ENCODE measurements around the gene NR2F2.

NR2F2 gene

DNA sequence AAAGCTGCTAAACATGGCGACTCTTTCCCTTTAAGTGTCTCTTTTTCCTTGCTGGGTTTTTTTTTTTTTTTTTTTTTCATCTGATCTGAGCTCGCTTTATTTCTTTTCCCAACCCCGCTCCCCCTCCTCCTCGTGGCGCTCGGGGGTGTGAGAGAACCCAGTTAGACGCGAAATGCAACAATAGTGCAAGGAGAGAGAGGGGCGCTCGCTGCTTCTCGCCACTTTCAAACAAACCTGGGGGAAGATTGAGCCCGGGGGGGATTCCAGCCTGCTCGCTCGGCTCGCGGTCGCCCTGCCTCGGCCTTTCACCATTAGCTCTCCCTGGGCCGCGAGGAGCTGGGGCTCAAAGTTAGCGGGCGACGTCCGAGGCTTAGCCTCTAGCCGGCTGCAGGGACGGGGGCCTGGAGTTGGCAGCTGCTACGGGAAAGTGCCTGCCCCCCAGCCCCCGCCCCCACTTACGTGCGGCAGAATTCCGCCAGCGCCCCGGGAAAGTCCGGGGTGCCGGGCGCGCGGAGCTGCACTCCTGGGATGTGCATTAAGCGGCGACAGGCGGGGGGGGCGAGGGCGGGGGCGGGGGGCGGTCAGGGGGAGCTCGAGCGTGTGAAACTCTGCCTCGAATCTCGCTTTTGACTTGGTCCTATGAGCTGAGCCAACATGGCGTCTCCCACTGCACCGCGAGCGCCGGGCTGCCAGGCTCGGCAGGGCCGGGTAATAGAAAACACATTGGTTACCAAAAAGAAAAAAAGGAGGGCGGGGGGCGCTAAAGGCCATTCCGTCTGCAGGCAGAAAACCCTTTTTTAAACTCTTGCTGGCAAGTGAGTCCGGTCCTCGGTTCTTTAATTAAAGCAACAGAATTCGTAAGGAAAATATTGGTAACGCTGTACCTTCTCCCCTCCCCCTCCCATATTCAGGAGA, 10.4 kb downstream of the NR2F2 start:
- peak overlapping the region; percentile 61 to 89 for H3K4me3 ChIP-seq (ENCODE audit: low read depth in 1 of 2, low read length in 2 of 2)
- H3K27ac ChIP-seq (ENCODE audit: low read depth, low read length): peak overlapping the region; percentile 90
- H3K27me3 ChIP-seq (ENCODE audit: control insufficient read depth in 1 of 2, insufficient read depth in 2 of 2, low read length in 2 of 2): no peaks in the 10 kb centered on the region
- H3K9ac ChIP-seq (ENCODE audit: low read length): peak overlapping the region; percentile 92
- H3K9me3 ChIP-seq (ENCODE audit: low read length): no peaks in the 10 kb centered on the region
- peaks cover 35% of the 10 kb centered on the region for H3K4me1 ChIP-seq (ENCODE audit: insufficient read depth, low read length)
- H3K36me3 ChIP-seq (ENCODE audit: insufficient read depth, low read length): peaks cover 16% of the 10 kb centered on the region

- Histone ChIP-seq H3K4me1 (ENCODE audit: insufficient read depth, low read length) (peaks cover 41% of the 10 kb centered on the region), H3K36me3 (ENCODE audit: insufficient read depth, low read length) (peaks cover 7% of the 10 kb centered on the region), H3K4me3 (ENCODE audit: low read depth in 1 of 2, low read length in 2 of 2) (peak overlapping the region; percentile 25 to 60), H3K9me3 (ENCODE audit: low read length) (no peaks in the 10 kb centered on the region), H3K9ac (ENCODE audit: low read length) (peak overlapping the region; percentile 39), H3K27me3 (ENCODE audit: control insufficient read depth in 1 of 2, insufficient read depth in 2 of 2, low read length in 2 of 2) (no peaks in the 10 kb centered on the region), H3K27ac (ENCODE audit: low read depth, low read length) (peak overlapping the region; percentile 67)
Observed at GRCh38 chr15:96341513-96342405, 11.3 kb downstream of the NR2F2 start.

DNA sequence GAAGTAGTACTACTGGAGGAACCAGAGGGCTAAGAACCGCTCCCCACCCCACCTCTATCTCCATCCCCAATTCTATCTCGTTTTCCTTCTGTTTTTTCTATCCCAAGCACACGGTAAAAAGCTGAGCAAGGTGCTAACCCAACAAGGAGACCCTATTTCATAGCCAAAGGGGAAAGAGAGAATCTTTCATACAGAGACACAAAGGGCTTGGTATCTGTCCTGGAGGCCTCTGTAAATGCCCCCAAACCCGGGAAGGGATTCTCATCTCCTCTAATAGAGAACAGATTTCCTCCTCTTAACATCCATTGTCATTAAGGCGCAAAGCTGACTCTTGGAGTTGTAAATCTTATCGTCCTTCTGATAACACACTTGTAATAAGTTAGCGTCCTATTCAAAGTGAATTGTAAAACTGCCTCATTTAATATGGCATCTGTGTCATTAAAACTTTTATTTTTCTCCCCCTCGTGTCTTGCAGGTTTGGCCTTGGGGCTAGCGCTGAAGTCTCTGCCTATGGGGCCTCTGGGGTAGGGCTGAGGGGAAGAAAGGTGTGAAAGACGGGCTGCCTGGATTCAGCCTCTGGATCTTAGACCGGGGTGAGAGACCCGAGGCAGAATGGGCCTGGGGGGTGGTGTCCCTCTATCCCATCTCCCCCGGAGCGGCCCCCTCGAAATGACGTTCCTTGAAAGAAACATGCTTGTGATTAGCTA, 12.1 kb downstream of the NR2F2 start:
- peak overlapping the region; percentile 24 for H3K9ac ChIP-seq (ENCODE audit: low read length)
- H3K9me3 ChIP-seq (ENCODE audit: low read length): no peaks in the 10 kb centered on the region
- peaks cover 47% of the 10 kb centered on the region for H3K4me1 ChIP-seq (ENCODE audit: insufficient read depth, low read length)
- H3K27ac ChIP-seq (ENCODE audit: low read depth, low read length): peak overlapping the region; percentile 29
- H3K27me3 ChIP-seq (ENCODE audit: control insufficient read depth in 1 of 2, insufficient read depth in 2 of 2, low read length in 2 of 2): no peaks in the 10 kb centered on the region
- peak overlapping the region in 1 of 2 donors; percentile 60 for H3K4me3 ChIP-seq (ENCODE audit: low read depth in 1 of 2, low read length in 2 of 2)
- no peaks in the 10 kb centered on the region for H3K36me3 ChIP-seq (ENCODE audit: insufficient read depth, low read length)

DNA sequence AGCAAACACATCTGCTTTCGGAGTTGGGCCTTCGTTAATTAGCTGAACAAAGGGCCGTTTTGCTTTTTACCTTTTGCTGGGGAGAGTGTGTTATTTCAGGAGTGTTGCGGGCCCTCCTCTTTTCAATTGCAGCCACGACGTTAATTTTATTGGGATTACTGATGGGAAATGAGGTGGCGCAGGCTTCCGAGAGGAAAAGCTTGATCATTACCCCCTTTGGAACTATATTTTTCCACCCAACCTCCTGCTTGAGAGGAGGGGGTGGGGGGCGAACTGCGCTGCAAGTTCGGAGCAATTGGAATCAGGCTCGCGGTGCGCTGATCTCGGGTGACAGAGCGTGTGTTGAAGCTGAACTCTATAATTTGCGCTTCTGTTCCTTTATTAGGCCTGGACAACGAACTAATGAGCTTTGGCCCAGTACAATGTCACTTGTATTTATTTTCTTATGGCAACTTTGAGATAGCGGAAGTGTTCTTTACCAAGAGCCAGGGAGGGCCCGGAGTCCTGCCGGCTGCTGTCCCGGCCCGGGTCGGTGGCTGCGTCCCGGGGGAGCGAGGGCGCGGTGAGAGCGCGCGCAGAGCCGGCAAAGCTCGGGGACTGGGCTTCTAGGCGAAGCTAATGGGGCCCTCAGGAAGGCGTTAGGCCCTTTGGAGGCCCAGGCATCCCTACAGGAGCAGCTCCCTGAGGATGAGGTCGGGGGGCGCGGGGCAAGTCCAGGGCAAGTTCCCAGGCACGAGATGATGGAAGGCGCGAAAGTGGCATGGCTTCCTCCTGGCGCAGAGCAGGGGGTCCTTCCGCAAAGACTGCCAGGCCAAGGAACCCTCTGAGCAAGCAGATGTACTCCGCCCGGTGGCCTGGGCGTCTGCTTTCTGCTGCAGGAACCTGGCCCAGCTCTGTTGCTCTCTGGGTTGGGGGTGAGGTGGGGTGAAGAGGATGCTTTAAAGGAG, 12.9 kb downstream of the NR2F2 start:
- H3K9me3 ChIP-seq (ENCODE audit: low read length): no peaks in the 10 kb centered on the region
- no peak overlapping the region for H3K9ac ChIP-seq (ENCODE audit: low read length)
- peaks cover 50% of the 10 kb centered on the region for H3K4me1 ChIP-seq (ENCODE audit: insufficient read depth, low read length)
- H3K27ac ChIP-seq (ENCODE audit: low read depth, low read length): peak overlapping the region; percentile 66
- H3K27me3 ChIP-seq (ENCODE audit: control insufficient read depth in 1 of 2, insufficient read depth in 2 of 2, low read length in 2 of 2): no peaks in the 10 kb centered on the region
- no peak overlapping the region for H3K4me3 ChIP-seq (ENCODE audit: low read depth in 1 of 2, low read length in 2 of 2)
- no peaks in the 10 kb centered on the region for H3K36me3 ChIP-seq (ENCODE audit: insufficient read depth, low read length)

DNA sequence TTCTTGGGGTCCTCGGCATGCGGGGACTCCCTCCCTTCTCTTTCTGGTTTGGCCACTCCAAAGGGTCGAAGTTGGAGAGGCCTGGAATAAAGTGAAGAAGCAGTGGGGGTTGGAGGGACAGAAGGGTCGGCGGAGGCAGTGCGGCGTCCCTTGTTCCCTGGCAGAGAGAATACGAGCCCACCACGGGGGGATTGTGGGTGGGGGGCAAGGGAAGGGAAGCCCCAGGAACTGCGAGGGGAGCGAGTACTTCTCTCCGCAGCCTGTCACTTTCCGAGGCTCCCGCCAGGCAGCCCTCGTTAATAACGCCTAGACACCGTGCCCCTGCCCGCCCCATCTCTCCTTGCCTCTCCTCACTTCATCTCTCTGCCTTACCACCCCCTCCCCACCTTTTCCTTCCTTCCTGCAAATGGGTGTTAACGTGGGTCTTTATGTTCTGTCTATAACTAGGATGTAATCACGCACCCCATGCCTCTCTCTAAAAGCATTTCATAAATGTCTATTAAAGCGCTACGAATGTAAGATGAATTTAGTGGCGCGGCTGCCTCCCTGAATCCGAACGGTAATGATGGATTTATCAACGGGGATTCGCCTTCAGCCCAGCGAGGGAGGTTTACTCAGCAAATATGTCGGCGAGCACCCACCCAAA, 13.7 kb downstream of the NR2F2 start:
- H3K27me3 ChIP-seq (ENCODE audit: control insufficient read depth in 1 of 2, insufficient read depth in 2 of 2, low read length in 2 of 2): no peaks in the 10 kb centered on the region
- H3K4me1 ChIP-seq (ENCODE audit: insufficient read depth, low read length): peaks cover 56% of the 10 kb centered on the region
- H3K36me3 ChIP-seq (ENCODE audit: insufficient read depth, low read length): no peaks in the 10 kb centered on the region
- peak overlapping the region; percentile 68 for H3K9ac ChIP-seq (ENCODE audit: low read length)
- no peak overlapping the region for H3K4me3 ChIP-seq (ENCODE audit: low read depth in 1 of 2, low read length in 2 of 2)
- H3K9me3 ChIP-seq (ENCODE audit: low read length): no peaks in the 10 kb centered on the region
- H3K27ac ChIP-seq (ENCODE audit: low read depth, low read length): peak overlapping the region; percentile 66

GRCh38 chr15:96344706-96345559, 14.4 kb downstream of the NR2F2 start:
- Histone ChIP-seq H3K36me3 (ENCODE audit: insufficient read depth, low read length) (no peaks in the 10 kb centered on the region), H3K9ac (ENCODE audit: low read length) (peak overlapping the region; percentile 68)

DNA sequence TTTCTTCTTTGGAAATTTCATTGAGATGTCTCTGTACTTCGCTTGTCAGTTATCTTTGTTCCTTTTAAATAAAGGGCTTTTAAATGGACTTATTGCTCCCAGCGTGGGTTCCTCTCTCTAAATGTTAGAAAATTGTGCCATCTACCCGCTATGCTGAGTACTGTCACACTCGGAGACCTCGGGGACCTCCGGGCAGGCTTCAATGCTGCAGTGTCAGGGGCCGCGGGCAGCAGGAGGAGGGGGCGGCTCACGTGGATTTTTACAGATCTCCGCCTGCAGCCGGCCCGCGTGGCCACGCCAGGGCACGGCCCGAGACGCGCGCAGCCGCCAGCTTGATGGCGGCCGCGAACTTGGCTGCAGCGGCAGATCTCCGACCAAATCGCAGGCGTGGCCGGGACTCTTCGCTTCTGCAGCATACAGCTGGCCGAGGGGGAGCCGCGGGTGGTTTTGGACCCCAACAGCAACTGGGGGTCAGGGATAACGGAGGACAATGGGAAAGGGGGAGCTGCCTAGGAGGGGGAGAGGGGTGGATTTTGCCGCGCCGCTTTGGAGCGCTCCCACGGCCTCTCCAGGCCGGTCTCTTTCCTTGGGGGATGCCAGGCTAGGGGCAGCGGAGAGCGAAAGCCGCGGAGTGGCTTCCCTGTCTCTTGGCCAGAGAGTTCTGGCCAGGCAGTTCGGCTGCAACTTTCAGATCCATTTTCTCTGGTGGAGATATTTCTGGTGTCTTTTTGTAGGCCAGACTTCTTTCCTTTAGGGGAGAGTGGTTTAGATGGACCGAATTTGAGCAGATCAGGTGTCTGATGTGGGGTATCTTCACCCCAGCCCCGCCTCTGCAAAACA, 15.3 kb downstream of the NR2F2 start:
- no peaks in the 10 kb centered on the region for H3K27me3 ChIP-seq (ENCODE audit: control insufficient read depth in 1 of 2, insufficient read depth in 2 of 2, low read length in 2 of 2)
- H3K4me3 ChIP-seq (ENCODE audit: low read depth in 1 of 2, low read length in 2 of 2): peak overlapping the region; percentile 36 to 81
- H3K27ac ChIP-seq (ENCODE audit: low read depth, low read length): peak overlapping the region; percentile 67
- peaks cover 72% of the 10 kb centered on the region for H3K4me1 ChIP-seq (ENCODE audit: insufficient read depth, low read length)
- H3K9ac ChIP-seq (ENCODE audit: low read length): peak overlapping the region; percentile 68
- H3K9me3 ChIP-seq (ENCODE audit: low read length): no peaks in the 10 kb centered on the region
- no peaks in the 10 kb centered on the region for H3K36me3 ChIP-seq (ENCODE audit: insufficient read depth, low read length)

More at GRCh38 chr15:96344706-96345559, 14.4 kb downstream of the NR2F2 start:
- H3K4me3 ChIP-seq (ENCODE audit: low read depth in 1 of 2, low read length in 2 of 2): peak overlapping the region; percentile 36 to 81
- H3K27me3 ChIP-seq (ENCODE audit: control insufficient read depth in 1 of 2, insufficient read depth in 2 of 2, low read length in 2 of 2): no peaks in the 10 kb centered on the region
- H3K4me1 ChIP-seq (ENCODE audit: insufficient read depth, low read length): peaks cover 64% of the 10 kb centered on the region
- no peaks in the 10 kb centered on the region for H3K9me3 ChIP-seq (ENCODE audit: low read length)
- peak overlapping the region; percentile 67 for H3K27ac ChIP-seq (ENCODE audit: low read depth, low read length)

DNA sequence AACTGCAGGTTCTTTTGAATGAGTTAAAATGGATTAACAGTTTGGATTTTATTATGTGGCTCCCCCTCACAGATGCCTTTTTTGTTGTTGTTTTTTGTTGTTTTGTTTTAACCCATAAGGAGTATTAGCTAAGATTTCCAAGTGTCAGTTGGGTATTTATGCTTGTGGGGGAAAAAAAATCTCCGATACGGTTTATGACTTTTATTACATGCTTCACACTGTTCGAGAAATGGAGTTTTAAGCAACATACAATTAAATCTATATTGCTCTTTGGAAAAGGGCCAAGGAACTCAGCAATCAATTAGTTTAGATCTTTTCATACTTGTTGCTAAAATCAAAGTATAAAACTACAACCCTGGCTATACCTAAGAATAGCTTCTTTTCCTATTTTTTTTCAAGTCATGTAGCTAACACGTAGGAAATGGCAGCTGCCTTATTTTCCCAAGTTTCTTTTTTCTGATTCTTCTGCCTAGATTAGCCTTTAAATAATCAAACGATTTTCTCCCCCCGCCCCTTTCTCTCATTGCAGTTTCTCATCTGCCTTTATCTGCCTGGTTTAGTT, 16.0 kb downstream of the NR2F2 start:
- H3K27me3 ChIP-seq (ENCODE audit: control insufficient read depth in 1 of 2, insufficient read depth in 2 of 2, low read length in 2 of 2): no peaks in the 10 kb centered on the region
- peak overlapping the region; percentile 36 to 81 for H3K4me3 ChIP-seq (ENCODE audit: low read depth in 1 of 2, low read length in 2 of 2)
- peak overlapping the region; percentile 68 for H3K9ac ChIP-seq (ENCODE audit: low read length)
- H3K4me1 ChIP-seq (ENCODE audit: insufficient read depth, low read length): peaks cover 71% of the 10 kb centered on the region
- peak overlapping the region; percentile 67 for H3K27ac ChIP-seq (ENCODE audit: low read depth, low read length)
- H3K36me3 ChIP-seq (ENCODE audit: insufficient read depth, low read length): no peaks in the 10 kb centered on the region
- H3K9me3 ChIP-seq (ENCODE audit: low read length): no peaks in the 10 kb centered on the region

Measured in muscle layer of colon (tissue), 2 donors.